BLaER1 treated with 17β-estradiol and CSF1 and Interleukin-3, amounts not matched to agents 10 nM and 100 nM (cell line): Measurements from ENCODE around the gene SUCLA2.
A peak's percentile ranks its signal among the peaks of the same experiment; 100 is the strongest.

Experiments
- H3K27ac ChIP-seq, 11 experiments: shearing (Covaris generic); formaldehyde crosslinking; 2 replicates each; pipeline ENCODE4 v1.8.1; 2022
- H3K27me3 ChIP-seq, 11 experiments: shearing (Covaris generic); formaldehyde crosslinking; 2 replicates each; pipeline ENCODE4 v1.8.1; 2022
- H3K36me3 ChIP-seq, 11 experiments: shearing (Covaris generic); formaldehyde crosslinking; 2 replicates each; pipeline ENCODE4 v1.8.1; 2022
- H3K4me1 ChIP-seq, 10 experiments: shearing (Covaris generic); formaldehyde crosslinking; 2 replicates each; pipeline ENCODE4 v1.8.1; 2022
- H3K4me2 ChIP-seq, 11 experiments: shearing (Covaris generic); formaldehyde crosslinking; 2 replicates each; pipeline ENCODE4 v1.8.1; 2022
- H3K4me3 ChIP-seq, 10 experiments: shearing (Covaris generic); formaldehyde crosslinking; 2 replicates each; pipeline ENCODE4 v1.8.1; 2022
- H3K9ac ChIP-seq, 11 experiments: shearing (Covaris generic); formaldehyde crosslinking; 2 replicates each; pipeline ENCODE4 v1.8.1; 2022
- H3K9me3 ChIP-seq, 11 experiments: shearing (Covaris generic); formaldehyde crosslinking; replicated peaks in 1 of 11; 2 replicates each; pipeline ENCODE4 v1.8.1; 2022
- H4K20me1 ChIP-seq, 11 experiments: shearing (Covaris generic); formaldehyde crosslinking; 2 replicates each; pipeline ENCODE4 v1.8.1; 2022
- Cebpa-rat ChIP-seq, 11 experiments: shearing (Covaris generic); IDR thresholded peaks; 2 replicates each; pipeline ENCODE4 v1.8.1; 2022

The SUCLA2 gene

DNA sequence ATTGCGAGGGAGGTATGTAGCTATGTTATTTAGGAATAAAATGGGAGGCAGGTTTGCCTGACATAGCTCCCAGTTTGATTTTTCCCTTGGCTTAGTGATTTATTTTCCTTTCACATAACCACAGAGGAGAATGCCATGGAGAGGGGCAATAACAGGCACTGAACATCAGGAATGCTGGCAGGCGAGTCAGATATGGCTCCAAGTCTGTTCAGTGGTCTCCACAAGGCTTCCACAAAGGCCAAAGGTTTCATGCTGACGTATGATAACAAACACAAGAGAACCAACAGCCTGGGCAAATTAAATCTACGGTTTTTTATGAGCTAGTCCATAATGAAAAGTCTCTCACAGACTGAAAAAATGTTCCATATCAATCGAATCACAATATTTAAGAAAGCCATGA, 66.7 kb downstream of the SUCLA2 start:
- H3K27me3 ChIP-seq = no peaks in the 10 kb centered on the region
- H3K4me3 ChIP-seq = no peak overlapping the region
- H3K36me3 ChIP-seq = peaks cover 18 to 38% (median 26%) of the 10 kb centered on the region in 11 experiments
- peak overlapping the region in 8 of 11 experiments; percentile 28 to 81 (median 66); a peak in 15 of 22 replicates for H3K27ac ChIP-seq
- peaks cover 11 to 29% (median 20%) of the 10 kb centered on the region in 11 experiments; a peak in 21 of 22 replicates for H3K9me3 ChIP-seq
- H3K9ac ChIP-seq = peak overlapping the region in 4 of 11 experiments; percentile 43 to 55 (median 44); a peak in 3 of 22 replicates
- TF ChIP-seq Cebpa-rat (IDR thresholded peaks at IDR 0.05) = no peak
- H4K20me1 ChIP-seq = no peaks in the 10 kb centered on the region
- H3K4me1 ChIP-seq = peaks cover 22 to 27% (median 25%) of the 10 kb centered on the region in 10 experiments
- H3K4me2 ChIP-seq = peak overlapping the region; percentile 51 to 80 (median 69)

DNA sequence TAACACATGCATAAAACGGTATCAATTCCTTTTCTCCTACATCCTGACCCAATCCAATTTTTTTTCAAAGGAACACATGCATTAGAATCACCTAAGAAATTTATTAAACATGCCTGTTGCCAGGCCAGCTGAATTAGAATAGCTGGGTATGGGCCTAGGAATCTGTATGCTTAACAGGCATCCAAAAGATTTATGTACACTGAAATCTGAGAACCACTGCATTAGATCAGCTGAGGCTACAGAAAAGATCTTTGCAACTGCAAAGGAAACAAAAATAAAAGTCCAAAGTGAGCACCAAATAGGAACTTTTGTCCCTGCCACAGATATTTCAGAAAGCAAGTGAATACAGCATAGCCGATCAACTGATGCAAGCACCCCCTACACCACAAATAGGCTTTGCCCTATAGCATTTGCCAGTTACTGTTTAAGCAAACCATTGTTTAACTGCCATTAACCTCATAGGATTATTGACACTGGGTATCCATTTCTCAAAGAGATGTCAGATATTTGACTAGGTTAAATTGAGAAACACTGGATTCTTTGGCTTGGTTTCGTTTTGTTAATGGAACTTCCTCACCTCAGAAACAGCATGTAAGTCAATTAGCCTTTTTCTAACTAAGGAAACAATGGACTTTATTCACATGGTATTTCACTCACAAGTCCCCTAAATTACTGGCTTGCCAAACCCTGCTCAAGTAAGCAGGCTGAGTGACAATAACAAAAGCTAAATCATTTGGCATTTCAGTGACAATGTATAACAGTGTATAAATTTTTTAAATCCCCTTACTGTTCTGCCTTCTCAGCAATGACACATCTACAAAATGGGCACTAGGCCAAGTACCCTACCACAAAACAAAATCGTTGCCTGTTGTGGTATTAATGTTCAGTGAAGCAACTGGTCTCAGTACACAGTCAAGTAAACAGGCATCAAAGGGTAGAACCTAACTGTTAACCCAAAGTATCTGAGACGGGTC, 67.8 kb downstream of the SUCLA2 start:
- Histone ChIP-seq H3K4me2 (peak overlapping the region; percentile 51 to 80 (median 69)), H3K27me3 (no peaks in the 10 kb centered on the region), H3K36me3 (peaks cover 11 to 27% (median 15%) of the 10 kb centered on the region in 11 experiments), H3K9ac (peak overlapping the region in 10 of 11 experiments; percentile 3 to 55 (median 42); a peak in 13 of 22 replicates), H3K27ac (peak overlapping the region in 9 of 11 experiments; percentile 28 to 81 (median 65); a peak in 18 of 22 replicates), H4K20me1 (no peaks in the 10 kb centered on the region), H3K9me3 (peaks cover 10 to 22% (median 17%) of the 10 kb centered on the region in 11 experiments; a peak in 21 of 22 replicates), H3K4me1 (peaks cover 22 to 27% (median 25%) of the 10 kb centered on the region in 10 experiments), H3K4me3 (0 out of 20 replicates have a peak overlapping the region, but pooled peaks of 1 of the 10 experiments have one; percentile 15)
- TF ChIP-seq Cebpa-rat (IDR thresholded peaks at IDR 0.05) = no peak

DNA sequence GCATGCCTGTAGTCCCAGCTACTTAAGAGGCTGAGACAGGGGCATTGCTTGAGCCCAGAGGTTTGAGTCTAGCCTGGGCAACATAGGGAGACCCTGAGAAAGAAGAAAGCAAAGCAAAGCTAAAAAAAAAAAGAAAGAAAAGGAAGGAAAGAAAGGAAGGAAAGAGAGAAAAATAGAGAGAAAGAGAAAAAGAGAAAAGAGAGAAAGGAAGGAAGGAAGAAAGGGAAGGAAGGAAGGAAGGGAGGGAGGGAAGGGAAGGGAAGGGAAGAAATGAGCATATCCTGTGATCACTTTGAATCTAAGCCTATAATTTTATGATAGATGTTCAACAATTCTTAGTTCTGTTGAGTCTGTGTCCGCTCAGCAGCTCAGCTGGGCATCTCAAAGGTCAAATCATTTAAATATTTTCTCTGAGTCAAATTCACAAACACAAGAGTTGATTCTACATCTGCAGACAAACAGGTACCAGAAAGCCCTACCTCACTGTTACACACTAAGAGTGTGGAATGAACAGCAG, 70.4 kb downstream of the SUCLA2 start:
- Histone ChIP-seq H3K9me3 (0 out of 22 replicates have a peak, but pooled peaks cover 0 to 4% (median 0%) of the 10 kb centered on the region in 11 experiments), H3K9ac (no peak overlapping the region), H4K20me1 (no peaks in the 10 kb centered on the region), H3K27ac (no peak overlapping the region), H3K27me3 (no peaks in the 10 kb centered on the region), H3K4me3 (no peak overlapping the region), H3K36me3 (0 out of 22 replicates have a peak, but pooled peaks cover 0 to 1% (median 0%) of the 10 kb centered on the region in 11 experiments), H3K4me1 (peaks cover 22 to 27% (median 25%) of the 10 kb centered on the region in 10 experiments), H3K4me2 (no peak overlapping the region)
- TF ChIP-seq Cebpa-rat (IDR thresholded peaks at IDR 0.05) = no peak

DNA sequence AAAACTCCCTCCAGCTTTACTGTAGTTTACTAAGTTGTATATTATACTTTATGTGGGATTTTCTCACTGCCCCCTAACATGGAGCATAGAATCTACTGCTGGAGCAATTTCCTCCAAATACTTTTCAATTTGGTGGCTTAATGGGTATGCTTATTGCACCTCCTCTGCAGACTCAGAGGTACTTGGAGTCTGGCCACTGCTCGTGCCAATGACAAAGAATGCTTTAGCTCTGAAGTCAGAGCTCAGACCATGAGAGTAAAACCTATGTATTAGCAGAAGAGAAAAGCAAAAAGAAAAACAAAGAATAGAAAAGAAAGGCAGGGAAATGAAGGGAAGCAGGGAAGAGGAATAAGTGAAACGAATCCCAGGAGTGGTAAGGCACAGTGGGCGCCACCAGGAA, 71.9 kb downstream of the SUCLA2 start:
- no peak overlapping the region for H3K9ac ChIP-seq
- H3K27ac ChIP-seq = no peak overlapping the region
- H3K4me3 ChIP-seq = no peak overlapping the region
- H3K4me1 ChIP-seq = peaks cover 16 to 18% (median 17%) of the 10 kb centered on the region in 10 experiments
- 0 out of 22 replicates have a peak, but pooled peaks cover 0 to 4% (median 0%) of the 10 kb centered on the region in 11 experiments for H3K9me3 ChIP-seq
- no peaks in the 10 kb centered on the region for H4K20me1 ChIP-seq
- no peaks in the 10 kb centered on the region for H3K27me3 ChIP-seq
- no peak for TF ChIP-seq Cebpa-rat (IDR thresholded peaks at IDR 0.05)
- no peak overlapping the region for H3K4me2 ChIP-seq
- H3K36me3 ChIP-seq = no peaks in the 10 kb centered on the region

DNA sequence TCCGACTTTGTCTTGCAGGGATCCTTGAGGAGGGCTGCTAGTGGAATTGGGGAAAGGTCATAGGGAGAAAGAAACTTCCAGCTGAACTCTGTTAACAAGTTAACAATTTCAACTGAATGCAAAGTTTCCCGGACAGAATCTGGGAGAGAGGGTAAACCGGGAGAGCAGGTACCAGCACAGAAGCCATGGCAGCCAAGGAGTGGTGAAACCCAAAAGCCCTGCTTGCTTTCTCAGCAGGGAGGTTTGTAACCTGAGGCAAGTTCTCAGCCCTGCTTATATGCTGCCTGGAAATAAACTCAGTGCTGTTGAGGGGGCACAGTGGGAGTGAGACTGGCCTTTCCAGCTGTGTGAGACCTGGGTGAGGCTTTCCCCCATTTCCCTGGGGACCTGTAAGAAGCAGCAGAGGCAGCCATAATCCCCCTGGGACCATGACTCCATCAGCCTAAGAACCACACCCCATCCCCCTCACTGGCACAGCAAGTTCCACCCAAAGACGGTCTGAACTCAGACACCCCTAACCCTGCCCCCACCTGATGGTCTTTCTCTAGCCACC, 84.0 kb downstream of the SUCLA2 start:
- Histone ChIP-seq H3K9me3 (peaks cover 24 to 38% (median 28%) of the 10 kb centered on the region in 11 experiments), H3K27me3 (no peaks in the 10 kb centered on the region), H3K36me3 (no peaks in the 10 kb centered on the region; a peak in 1 of 22 replicates), H3K27ac (no peak overlapping the region; a peak in 1 of 22 replicates), H3K9ac (no peak overlapping the region), H3K4me1 (peaks cover 0 to 19% (median 15%) of the 10 kb centered on the region in 10 experiments; a peak in 16 of 20 replicates), H4K20me1 (no peaks in the 10 kb centered on the region), H3K4me2 (peak overlapping the region in 10 of 11 experiments; percentile 7 to 79 (median 62); a peak in 20 of 22 replicates), H3K4me3 (no peak overlapping the region)
- TF ChIP-seq Cebpa-rat (IDR thresholded peaks at IDR 0.05) = no peak

DNA sequence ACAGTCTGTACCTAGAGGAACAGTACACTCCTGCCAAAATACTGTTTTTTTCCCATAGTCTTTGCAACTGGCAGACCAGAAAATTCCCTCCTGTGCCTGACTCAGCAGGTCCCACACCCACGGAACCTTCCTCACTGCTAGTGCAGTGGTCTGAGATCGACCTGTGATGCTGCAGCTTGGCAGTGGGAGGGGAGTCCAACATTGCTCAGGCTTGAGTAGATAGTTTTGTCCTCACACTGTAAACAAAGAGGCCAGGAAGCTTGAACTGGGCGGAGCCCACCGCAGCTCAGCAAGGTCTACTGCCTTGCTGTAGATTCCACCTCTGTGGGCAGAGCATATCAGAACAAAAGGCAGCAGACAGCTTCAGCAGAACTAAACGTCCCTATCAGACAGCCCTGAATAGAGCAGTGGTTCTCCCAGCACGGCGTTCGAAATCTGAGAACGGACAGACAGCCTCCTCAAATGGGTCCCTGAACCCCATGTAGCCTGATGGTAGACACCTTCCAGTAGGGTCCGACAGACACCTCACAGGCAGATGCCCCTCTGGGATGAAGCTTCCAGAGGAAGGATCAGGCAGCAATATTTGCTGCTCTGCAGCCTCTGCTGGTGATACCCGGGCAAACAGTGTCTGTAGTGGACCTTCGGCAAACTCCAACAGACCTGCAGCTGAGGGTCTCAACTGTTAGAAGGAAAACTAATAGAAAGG, 92.7 kb downstream of the SUCLA2 start:
- Histone ChIP-seq H3K9ac (no peak overlapping the region), H3K4me2 (no peak overlapping the region), H3K27me3 (no peaks in the 10 kb centered on the region), H3K27ac (no peak overlapping the region), H4K20me1 (no peaks in the 10 kb centered on the region), H3K9me3 (peaks cover 15 to 36% (median 22%) of the 10 kb centered on the region in 11 experiments; a peak in 20 of 22 replicates), H3K36me3 (peaks cover 0 to 8% (median 0%) of the 10 kb centered on the region in 11 experiments; a peak in 3 of 22 replicates), H3K4me3 (no peak overlapping the region), H3K4me1 (peaks cover 5 to 14% (median 11%) of the 10 kb centered on the region in 10 experiments; a peak in 17 of 20 replicates)
- no peak for TF ChIP-seq Cebpa-rat (IDR thresholded peaks at IDR 0.05)

DNA sequence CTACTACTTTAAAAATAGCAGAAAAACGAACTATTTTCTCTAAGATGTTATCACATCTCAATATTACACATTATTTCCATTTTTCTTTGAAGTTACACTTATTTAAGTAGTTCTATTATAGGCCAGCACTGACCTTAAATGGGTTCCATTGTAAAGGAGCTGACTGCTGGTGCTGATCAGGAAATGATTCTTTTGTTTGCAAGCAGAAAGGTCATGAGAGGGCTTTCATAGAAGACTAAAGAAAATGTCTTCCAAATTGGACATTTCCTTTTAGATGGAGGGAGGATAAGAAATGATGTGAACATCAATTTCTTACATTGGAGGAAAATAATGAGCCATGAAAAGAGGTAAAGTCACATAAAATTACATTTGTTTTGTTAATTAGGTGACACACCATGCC, 96.2 kb downstream of the SUCLA2 start:
- no peaks in the 10 kb centered on the region for H3K27me3 ChIP-seq
- H3K27ac ChIP-seq = no peak overlapping the region
- H3K4me3 ChIP-seq = no peak overlapping the region
- TF ChIP-seq Cebpa-rat (IDR thresholded peaks at IDR 0.05) = no peak
- 0 out of 22 replicates have a peak overlapping the region, but pooled peaks of 1 of the 11 experiments have one; percentile 66 for H3K4me2 ChIP-seq
- no peak overlapping the region for H3K9ac ChIP-seq
- no peaks in the 10 kb centered on the region for H4K20me1 ChIP-seq
- H3K4me1 ChIP-seq = peaks cover 5 to 15% (median 11%) of the 10 kb centered on the region in 10 experiments; a peak in 17 of 20 replicates
- peaks cover 15 to 29% (median 24%) of the 10 kb centered on the region in 11 experiments; a peak in 20 of 22 replicates for H3K9me3 ChIP-seq
- peaks cover 0 to 8% (median 0%) of the 10 kb centered on the region in 11 experiments; a peak in 3 of 22 replicates for H3K36me3 ChIP-seq

DNA sequence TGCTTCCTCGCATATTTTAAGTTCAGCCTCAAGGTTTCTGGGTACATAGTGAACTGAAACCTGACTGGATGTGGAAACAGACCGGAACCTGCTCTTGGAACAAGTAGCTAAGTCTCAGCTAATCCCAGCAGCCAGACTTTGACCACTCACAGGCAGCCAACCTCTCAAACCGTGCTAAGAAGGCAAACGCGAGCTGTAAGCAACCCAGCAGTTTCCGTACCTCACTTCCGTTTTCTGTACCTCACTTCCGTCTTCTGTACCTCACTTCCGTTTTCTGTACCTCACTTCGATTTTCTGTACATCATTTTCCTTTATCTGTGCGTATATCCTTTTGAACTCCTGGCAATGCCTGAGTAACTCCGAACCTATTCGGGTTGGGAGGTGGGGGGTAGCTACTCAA, 96.8 kb downstream of the SUCLA2 start:
- TF ChIP-seq Cebpa-rat (IDR thresholded peaks at IDR 0.05) = no peak
- Histone ChIP-seq H3K4me2 (peak overlapping the region; percentile 36 to 70 (median 56)), H3K9ac (no peak overlapping the region), H4K20me1 (no peaks in the 10 kb centered on the region), H3K36me3 (peaks cover 0 to 8% (median 0%) of the 10 kb centered on the region in 11 experiments; a peak in 3 of 22 replicates), H3K4me3 (peak overlapping the region in 8 of 10 experiments; percentile 3 to 53 (median 25); a peak in 8 of 20 replicates), H3K27ac (peak overlapping the region in 10 of 11 experiments; percentile 0 to 73 (median 50); a peak in 14 of 22 replicates), H3K27me3 (no peaks in the 10 kb centered on the region), H3K9me3 (peaks cover 15 to 32% (median 25%) of the 10 kb centered on the region in 11 experiments; a peak in 20 of 22 replicates), H3K4me1 (peaks cover 5 to 15% (median 11%) of the 10 kb centered on the region in 10 experiments; a peak in 17 of 20 replicates)
